H1 (cell line): ENCODE data around the gene LRCH1. TPM values are rescaled to one million over a fixed set of nuclear protein-coding genes. Genes with fewer than 3 reads are reported as not detected.

Experiments
- CTCF ChIA-PET: fragments of 300-600 bp; sonication (Branson Sonifier 250); formaldehyde crosslinking; loops from one replicate; lab custom pipeline; 2021; ENCODE audit not compliant: partially characterized antibody; lab: Charles Lee
- POLR2A ChIA-PET: fragments of 300-600 bp; sonication (Branson Sonifier 250); formaldehyde crosslinking; loops from one replicate; lab custom pipeline; 2021; ENCODE audit warnings: inconsistent platforms; ENCODE audit not compliant: partially characterized antibody; lab: Charles Lee
- DNase-seq, 2 experiments: peaks; one replicate each; pipeline versions ENCODE4 v3.0.0 to v3.0.0-alpha.2; 2010 to 2022; ENCODE audit warnings: low spot score in 2 of 2, low read depth in 1 of 2, mixed read lengths in 1 of 2
- FAIRE-seq: peaks from 2 replicates; lab custom pipeline; 2011; peaks lifted over from hg19 to GRCh38; lab: Jason Lieb, UNC
- H2AFZ ChIP-seq: 2 replicates; pipeline ENCODE4 v1.8.1; 2012; ENCODE audit warnings: low read length, inconsistent platforms
- H2AK5ac ChIP-seq: 2 replicates; pipeline ENCODE4 v1.6.1; 2013; ENCODE audit warnings: low read depth, low read length
- H2BK120ac ChIP-seq: replicated peaks from 2 replicates; pipeline ENCODE3; 2013; ENCODE audit warnings: low read depth, low read length, inconsistent platforms
- H2BK12ac ChIP-seq: 2 replicates; pipeline ENCODE4 v1.6.1; 2013; ENCODE audit warnings: low read depth, low read length
- H2BK15ac ChIP-seq: 2 replicates; pipeline ENCODE4 v1.6.1; 2013; ENCODE audit warnings: low read length
- H2BK20ac ChIP-seq: 2 replicates; pipeline ENCODE4 v1.6.1; 2013; ENCODE audit warnings: low read length
- H2BK5ac ChIP-seq: 2 replicates; pipeline ENCODE4 v1.6.1; 2013; ENCODE audit warnings: low read depth, low read length
- H3K14ac ChIP-seq: 2 replicates; pipeline ENCODE4 v1.6.1; 2013; ENCODE audit warnings: inconsistent platforms; ENCODE audit not compliant: insufficient read length
- H3K18ac ChIP-seq: 2 replicates; pipeline ENCODE4 v1.6.1; 2013; ENCODE audit warnings: low read length; ENCODE audit errors: extremely low read depth
- H3K23ac ChIP-seq: 2 replicates; pipeline ENCODE4 v1.6.1; 2013; ENCODE audit warnings: inconsistent platforms; ENCODE audit not compliant: insufficient read length
- H3K23me2 ChIP-seq: 2 replicates; pipeline ENCODE4 v1.6.1; 2013; ENCODE audit warnings: low read depth, low read length
- H3K27ac ChIP-seq: 2 replicates; pipeline ENCODE4 v1.6.1; 2011; ENCODE audit warnings: low read depth, low read length, inconsistent platforms
- H3K27me3 ChIP-seq, 4 experiments: replicated peaks in 1 of 4; 1 replicate in 1 of 4; 2 replicates in 3 of 4; pipeline versions ENCODE4 v1.6.1 to v1.8.1; 2011 to 2013; ENCODE audit warnings: low read length in 3 of 4, mild to moderate bottlenecking in 3 of 4, inconsistent platforms in 2 of 4, mixed read lengths in 2 of 4, moderate library complexity in 1 of 4; ENCODE audit not compliant: control insufficient read depth in 3 of 4, insufficient read depth in 3 of 4; ENCODE audit errors: extremely low read depth in 1 of 4
- H3K36me3 ChIP-seq, 4 experiments: 2 replicates each; pipeline versions ENCODE4 v1.6.1 to v1.8.1; 2011 to 2013; ENCODE audit warnings: mild to moderate bottlenecking in 4 of 4, low read length in 3 of 4, moderate library complexity in 2 of 4, control low read depth in 1 of 4, inconsistent platforms in 1 of 4; ENCODE audit not compliant: insufficient read depth in 4 of 4, control insufficient read depth in 2 of 4
- H3K4ac ChIP-seq: replicated peaks from 2 replicates; pipeline ENCODE3; 2013; ENCODE audit warnings: low read length, low read depth, mixed read lengths, inconsistent platforms; ENCODE audit not compliant: insufficient read length
- H3K4me1 ChIP-seq, 4 experiments: replicated peaks in 1 of 4; 1 replicate in 1 of 4; 2 replicates in 3 of 4; pipeline versions ENCODE4 v1.6.1 to v1.8.1; 2011 to 2013; ENCODE audit warnings: low read length in 3 of 4, inconsistent platforms in 2 of 4, mixed read lengths in 1 of 4; ENCODE audit not compliant: insufficient read depth in 4 of 4, control insufficient read depth in 3 of 4
- H3K4me2 ChIP-seq, 2 experiments: 2 replicates each; pipeline versions ENCODE4 v1.6.1 to v1.8.1; 2011 to 2013; ENCODE audit warnings: low read depth in 2 of 2, low read length in 2 of 2, control low read depth in 1 of 2, inconsistent platforms in 1 of 2, mild to moderate bottlenecking in 1 of 2; ENCODE audit not compliant: insufficient read depth in 1 of 2
- H3K4me3 ChIP-seq, 4 experiments: fragments of 200-600, 300-600 bp in 1 of 4; sonication (generic), shearing (Covaris generic), sonication (Bioruptor Twin) in 1 of 4; 2 replicates each; pipeline versions ENCODE4 v1.5.1 to v1.8.1; 2011 to 2016; ENCODE audit warnings: low read length in 4 of 4, low read depth in 3 of 4, control low read depth in 2 of 4, inconsistent platforms in 2 of 4, mild to moderate bottlenecking in 2 of 4, mixed read lengths in 1 of 4, moderate library complexity in 1 of 4; ENCODE audit not compliant: insufficient read depth in 2 of 4; ENCODE audit errors: extremely low read depth in 1 of 4
- H3K56ac ChIP-seq: replicated peaks from 2 replicates; pipeline ENCODE3; 2013; ENCODE audit warnings: low read depth, mild to moderate bottlenecking, mixed read lengths, low read length, inconsistent platforms; ENCODE audit not compliant: insufficient read length
- H3K79me1 ChIP-seq: 2 replicates; pipeline ENCODE4 v1.6.1; 2013; ENCODE audit warnings: low read depth, low read length, control low read depth
- H3K79me2 ChIP-seq, 2 experiments: 2 replicates each; pipeline versions ENCODE4 v1.6.1 to v1.8.1; 2012 to 2013; ENCODE audit warnings: low read length in 2 of 2, mild to moderate bottlenecking in 2 of 2, inconsistent platforms in 1 of 2; ENCODE audit not compliant: insufficient read depth in 2 of 2, control insufficient read depth in 1 of 2
- H3K9ac ChIP-seq, 4 experiments: replicated peaks in 1 of 4; 1 replicate in 1 of 4; 2 replicates in 3 of 4; pipeline versions ENCODE4 v1.6.1 to v1.8.1; 2011 to 2013; ENCODE audit warnings: low read depth in 3 of 4, low read length in 3 of 4, control low read depth in 2 of 4, mild to moderate bottlenecking in 2 of 4, moderate library complexity in 2 of 4, inconsistent platforms in 1 of 4; ENCODE audit errors: extremely low read depth in 1 of 4
- H3K9me3 ChIP-seq, 2 experiments: 2 replicates each; pipeline versions ENCODE4 v1.6.1 to v1.8.1; 2012 to 2013; ENCODE audit warnings: mild to moderate bottlenecking in 2 of 2, moderate library complexity in 2 of 2, control low read depth in 1 of 2, inconsistent platforms in 1 of 2, low read depth in 1 of 2, low read length in 1 of 2, mixed read lengths in 1 of 2; ENCODE audit not compliant: insufficient read depth in 2 of 2
- H4K20me1 ChIP-seq, 2 experiments: replicated peaks in 1 of 2; 2 replicates each; pipeline versions ENCODE3 to v1.8.1; 2011 to 2013; ENCODE audit warnings: inconsistent platforms in 2 of 2, low read length in 2 of 2, mild to moderate bottlenecking in 1 of 2; ENCODE audit not compliant: insufficient read depth in 2 of 2, control insufficient read depth in 1 of 2
- H4K5ac ChIP-seq: 2 replicates; pipeline ENCODE4 v1.6.1; 2013; ENCODE audit warnings: low read length, low read depth, mixed read lengths, inconsistent platforms; ENCODE audit not compliant: insufficient read length
- H4K8ac ChIP-seq: 2 replicates; pipeline ENCODE4 v1.8.0; 2013; ENCODE audit warnings: mild to moderate bottlenecking, moderate library complexity, low read length, inconsistent platforms; ENCODE audit not compliant: insufficient read depth; ENCODE audit errors: extremely low read depth
- H4K91ac ChIP-seq: replicated peaks from 2 replicates; pipeline ENCODE3; 2013; ENCODE audit warnings: low read length, mixed read lengths, inconsistent platforms; ENCODE audit not compliant: insufficient read length
- ASH2L ChIP-seq: fragments of 200-600, 300-600 bp; sonication (generic); IDR thresholded peaks from one replicate; pipeline ENCODE4 v1.7.1; 2017; ENCODE audit warnings: low read length
- CEBPB ChIP-seq: IDR thresholded peaks from 2 replicates; pipeline ENCODE4 v1.6.1; 2012; ENCODE audit warnings: low read depth, low read length
- CREB1 ChIP-seq: IDR thresholded peaks from 2 replicates; pipeline ENCODE4 v1.6.1; 2012; ENCODE audit warnings: inconsistent platforms
- EP300 ChIP-seq, 2 experiments: IDR thresholded peaks; 1 replicate in 1 of 2; 2 replicates in 1 of 2; pipeline ENCODE4 v1.6.1; 2011 to 2012; ENCODE audit warnings: low read depth in 2 of 2, low read length in 2 of 2, mild to moderate bottlenecking in 2 of 2, borderline replicate concordance in 1 of 2, inconsistent platforms in 1 of 2, moderate library complexity in 1 of 2
- JUN ChIP-seq: IDR thresholded peaks from 2 replicates; pipeline ENCODE4 v1.6.1; 2011; ENCODE audit warnings: low read depth, mild to moderate bottlenecking, improper control_type of control experiment, low read length
- MAFK ChIP-seq: IDR thresholded peaks from 2 replicates; pipeline ENCODE4 v1.6.1; 2012; ENCODE audit warnings: low read depth, mild to moderate bottlenecking, improper control_type of control experiment, low read length
- SIRT6 ChIP-seq: IDR thresholded peaks from one replicate; pipeline ENCODE4 v1.7.1; 2012; ENCODE audit warnings: low read length, inconsistent platforms
- TBP ChIP-seq: IDR thresholded peaks from 2 replicates; pipeline ENCODE4 v1.6.1; 2011; ENCODE audit warnings: low read depth, low read length, improper control_type of control experiment
- ZNF274 ChIP-seq: IDR thresholded peaks from 2 replicates; pipeline ENCODE4 v1.7.0; 2012; ENCODE audit warnings: low read length, borderline replicate concordance; ENCODE audit errors: extremely low read depth
- WGBS, 2 experiments: shearing (Covaris generic) in 1 of 2; methylation state at CpG; one replicate each; pipeline versions ENCODE4 v1.1.6 to v1.1.7; 2013 to 2015; ENCODE audit warnings: low lambda C conversion rate in 2 of 2, mixed read lengths in 2 of 2, inconsistent platforms in 1 of 2, low coverage in 1 of 2, missing lambda C conversion rate in 1 of 2; ENCODE audit not compliant: insufficient replicate concordance in 2 of 2, insufficient coverage in 1 of 2, insufficient read length in 1 of 2; ENCODE audit errors: extremely low coverage in 1 of 2, missing lambda C conversion rate in 1 of 2; 5-methylcytosine and 5-hydroxymethylcytosine counted together
- polyA plus RNA-seq, 7 experiments: library from polyadenylated mRNA; depleted of rRNA in 3 of 7; stranded (reverse) in 5 of 7; unstranded in 2 of 7; fragments of >200 nt in 5 of 7; fragments of 200-250 nt in 2 of 7; gene quantifications; 1 replicate in 5 of 7; 2 replicates in 1 of 7; 4 replicates in 1 of 7; pipeline versions ENCODE4 v1.2.1 to v1.2.3, GENCODE V29; 2011 to 2013; ENCODE audit warnings: missing spikeins in 2 of 7, mixed read lengths in 2 of 7
- total RNA-seq: library from RNA; stranded (reverse); fragmentation: NEBNext Ultra II Directional; extraction: Animal tissue kit (Norgen Biotek cat#: 25700); gene quantifications from 2 replicates; pipeline ENCODE4 v1.2.1, GENCODE V29; 2021

Gene LRCH1
- total and polyA plus RNA-seq, 2 of the 8 experiments (the other 6 are each of a cell fraction or from before 2014, with no cell fraction given): 3.0 to 10.1 TPM

DNA sequence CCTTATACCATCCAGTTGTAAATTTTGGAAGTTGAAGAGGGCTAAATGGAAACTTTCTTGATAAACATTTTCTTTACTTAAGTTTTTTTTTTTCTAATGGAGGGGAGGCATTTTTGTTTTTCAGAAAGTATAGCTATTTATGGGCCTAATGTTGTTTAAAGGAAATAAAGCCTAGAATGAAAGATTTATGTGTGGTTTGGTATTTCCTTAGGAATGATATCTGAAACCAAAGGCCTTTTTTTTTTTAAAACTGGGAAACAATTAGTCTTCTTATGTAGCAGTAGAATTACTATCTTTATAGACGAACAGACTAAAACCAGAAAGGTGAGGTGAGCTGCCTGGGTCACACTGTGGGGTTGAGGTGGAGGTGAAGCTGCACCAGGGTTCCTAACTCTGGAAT, 163.9 kb downstream of the LRCH1 start:
- FAIRE-seq: no peak
- TF ChIP-seq ASH2L: no peak
- TF ChIP-seq TBP: no peak
- TF ChIP-seq ZNF274: no peak
- TF ChIP-seq JUN: no peak
- TF ChIP-seq MAFK: no peak
- TF ChIP-seq CEBPB: no peak
- no peak for TF ChIP-seq CREB1
- TF ChIP-seq EP300 (IDR thresholded peaks at IDR 0.05; ENCODE audit: borderline replicate concordance in 1 of 2, low read depth in 2 of 2, low read length in 2 of 2): no peak
- TF ChIP-seq SIRT6: no peak
- TF ChIP-seq, all 59 proteins: peak for 0

More for the DNA sequence above, 163.9 kb downstream of the LRCH1 start:
- H3K9me3 ChIP-seq: no peaks in the 10 kb centered on the region
- H4K91ac ChIP-seq: no peak overlapping the region
- H3K4me2 ChIP-seq: no peak overlapping the region
- no peak overlapping the region for H3K56ac ChIP-seq
- ChIA-PET POLR2A (interaction anchor here (0.6 kb wide), 2 partner anchors 176 to 222 kb away, joined by 3 read pairs; no protein-coding TSS in a partner anchor), CTCF (interaction anchor here (0.6 to 8.5 kb wide), 5 partner anchors 11 to 1139 kb away, joined by 3 to 64 read pairs (median 4); no protein-coding TSS in a partner anchor)
- no peak for DNase-seq
- no peaks in the 10 kb centered on the region for H4K20me1 ChIP-seq
- H3K4me1 ChIP-seq: peaks cover 0 to 4% (median 0%) of the 10 kb centered on the region in 4 experiments; a peak in 1 of 7 replicates
- no peaks in the 10 kb centered on the region for H3K36me3 ChIP-seq
- H3K4ac ChIP-seq: no peak overlapping the region
- no peaks in the 10 kb centered on the region for H3K23me2 ChIP-seq
- no peak overlapping the region for H3K9ac ChIP-seq
- no peaks in the 10 kb centered on the region for H3K79me1 ChIP-seq
- no peak overlapping the region for H3K27ac ChIP-seq
- no peak overlapping the region for H3K4me3 ChIP-seq
- no peak overlapping the region for H2BK12ac ChIP-seq
- no peak overlapping the region for H3K23ac ChIP-seq
- no peak overlapping the region for H2BK15ac ChIP-seq
- no peak overlapping the region for H2BK20ac ChIP-seq
- no peak overlapping the region for H4K8ac ChIP-seq
- no peaks in the 10 kb centered on the region for H3K27me3 ChIP-seq
- H2BK5ac ChIP-seq: no peak overlapping the region
- no peak overlapping the region for H2AFZ ChIP-seq
- no peak overlapping the region for H2AK5ac ChIP-seq
- WGBS, 2 experiments: 75% methylated on average over 1 of the region's 1 CpG; no CpG with 5 or more reads in 1 of the 2 experiments
- H4K5ac ChIP-seq: no peak overlapping the region
- no peak overlapping the region for H3K14ac ChIP-seq
- H3K18ac ChIP-seq: no peak overlapping the region
- no peak overlapping the region for H2BK120ac ChIP-seq
- H3K79me2 ChIP-seq: no peaks in the 10 kb centered on the region
